GM18502 (cell line): ENCODE results near the gene TUBG2.
A peak's percentile ranks its signal among the peaks of the same experiment; 100 is the strongest.

Experiments
- ATAC-seq: cut with Tn5 transposase; IDR thresholded peaks from one replicate; pipeline ENCODE4 v1.9.1; 2021; ENCODE audit warnings: mild to moderate bottlenecking; ENCODE audit not compliant: unreplicated experiment, poor library complexity

TUBG2 gene

DNA sequence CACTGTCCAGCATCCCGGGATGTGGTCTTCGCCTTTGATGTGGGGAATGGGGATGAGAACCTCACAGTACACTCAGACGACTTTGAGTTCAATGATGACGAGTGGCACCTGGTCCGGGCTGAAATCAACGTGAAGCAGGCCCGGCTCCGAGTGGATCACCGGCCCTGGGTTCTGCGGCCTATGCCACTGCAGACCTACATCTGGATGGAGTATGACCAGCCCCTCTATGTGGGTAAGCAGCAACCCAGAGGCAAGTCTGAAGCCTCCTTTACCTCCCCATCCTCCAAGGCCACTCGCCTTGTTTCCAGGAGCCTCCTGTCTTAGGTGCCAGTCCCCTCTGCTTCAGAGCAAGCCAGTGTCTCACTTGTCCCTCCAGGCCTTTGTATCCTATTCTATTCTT is 33.4 kb downstream of the TUBG2 start:
- no peak for ATAC-seq

DNA sequence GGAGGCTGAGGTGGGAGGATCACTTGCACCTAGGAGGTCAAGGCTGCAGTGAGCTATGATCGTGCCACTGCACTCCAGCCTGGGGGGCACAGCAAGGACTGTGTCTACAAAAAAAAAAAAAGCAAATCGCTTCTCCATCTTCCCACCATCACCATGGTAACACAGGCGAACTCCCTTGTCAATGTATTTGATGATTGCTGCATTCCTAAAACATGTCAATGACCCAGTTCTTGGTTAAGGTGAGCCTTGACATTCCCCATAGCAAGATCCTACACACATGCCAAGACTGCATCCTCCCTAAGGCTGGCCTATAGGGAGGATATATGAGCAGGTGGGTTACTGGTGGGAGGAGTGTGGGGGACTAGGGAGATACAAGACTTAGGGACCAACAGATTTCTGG is 35.4 kb downstream of the TUBG2 start:
- no peak for ATAC-seq

GRCh38 chr17:42695500-42695899 is 36.4 kb downstream of the TUBG2 start:
- no peak for ATAC-seq

DNA sequence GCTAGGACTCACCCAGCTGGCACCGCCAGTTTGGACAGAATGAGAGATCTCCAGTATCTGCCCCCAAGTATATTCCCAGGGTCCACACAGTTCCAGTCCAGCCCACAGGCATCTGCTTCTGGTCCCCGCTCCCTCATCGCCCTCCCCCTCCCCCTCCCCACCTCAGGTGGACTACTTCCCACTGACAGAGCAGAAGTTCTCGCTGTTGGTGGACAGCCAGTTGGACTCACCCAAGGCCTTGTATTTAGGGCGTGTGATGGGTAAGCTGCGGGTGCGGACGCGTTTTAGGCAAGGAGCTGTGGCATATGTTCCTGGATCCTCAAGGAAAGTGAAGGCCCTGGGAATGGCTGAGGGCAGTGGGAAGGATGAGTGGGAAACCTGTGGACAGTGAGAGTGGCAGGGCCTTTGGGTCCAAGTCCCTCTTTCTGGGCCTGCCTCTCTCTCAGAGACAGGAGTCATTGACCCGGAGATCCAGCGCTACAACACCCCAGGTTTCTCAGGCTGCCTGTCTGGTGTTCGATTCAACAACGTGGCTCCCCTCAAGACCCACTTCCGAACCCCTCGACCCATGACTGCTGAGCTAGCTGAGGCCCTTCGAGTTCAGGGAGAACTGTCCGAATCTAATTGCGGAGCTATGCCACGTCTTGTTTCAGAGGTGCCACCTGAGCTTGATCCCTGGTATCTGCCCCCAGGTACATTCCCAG is 38.2 kb downstream of the TUBG2 start:
- ATAC-seq: no peak

DNA sequence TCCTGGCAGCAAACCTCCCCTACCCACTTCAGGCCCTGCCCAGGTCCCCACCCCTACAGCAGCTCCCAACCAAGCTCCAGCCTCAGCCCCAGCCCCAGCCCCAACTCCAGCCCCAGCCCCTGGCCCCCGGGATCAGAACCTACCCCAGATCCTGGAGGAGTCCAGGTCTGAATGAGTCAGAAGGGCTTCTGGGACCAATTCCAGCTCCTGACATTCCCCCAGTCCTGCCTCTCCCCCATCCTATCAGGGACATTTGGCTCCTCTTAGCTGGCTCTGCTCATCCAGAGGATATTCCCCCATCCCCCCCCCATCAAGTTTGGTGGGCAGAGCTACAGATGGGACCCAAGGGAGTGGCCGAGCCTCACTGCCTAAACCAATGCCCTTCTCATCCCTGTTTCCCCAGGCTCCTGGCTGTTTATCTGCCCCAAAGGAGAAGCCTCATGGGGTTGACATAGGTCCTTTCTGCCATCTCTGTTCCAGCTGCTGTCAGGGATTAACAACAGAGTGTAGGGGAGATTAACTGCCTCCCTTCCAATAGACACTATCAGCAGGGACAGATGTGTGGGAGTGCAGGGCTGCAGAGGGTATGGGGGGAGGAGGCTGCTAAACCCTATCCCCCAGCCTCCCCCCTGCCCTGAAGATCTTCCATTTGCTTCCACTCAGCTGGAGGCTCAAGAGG is 39.8 kb downstream of the TUBG2 start:
- no peak for ATAC-seq

- ATAC-seq: no peak
These were observed 40.3 kb downstream of the TUBG2 start for GRCh38 chr17:42699415-42699740.

DNA sequence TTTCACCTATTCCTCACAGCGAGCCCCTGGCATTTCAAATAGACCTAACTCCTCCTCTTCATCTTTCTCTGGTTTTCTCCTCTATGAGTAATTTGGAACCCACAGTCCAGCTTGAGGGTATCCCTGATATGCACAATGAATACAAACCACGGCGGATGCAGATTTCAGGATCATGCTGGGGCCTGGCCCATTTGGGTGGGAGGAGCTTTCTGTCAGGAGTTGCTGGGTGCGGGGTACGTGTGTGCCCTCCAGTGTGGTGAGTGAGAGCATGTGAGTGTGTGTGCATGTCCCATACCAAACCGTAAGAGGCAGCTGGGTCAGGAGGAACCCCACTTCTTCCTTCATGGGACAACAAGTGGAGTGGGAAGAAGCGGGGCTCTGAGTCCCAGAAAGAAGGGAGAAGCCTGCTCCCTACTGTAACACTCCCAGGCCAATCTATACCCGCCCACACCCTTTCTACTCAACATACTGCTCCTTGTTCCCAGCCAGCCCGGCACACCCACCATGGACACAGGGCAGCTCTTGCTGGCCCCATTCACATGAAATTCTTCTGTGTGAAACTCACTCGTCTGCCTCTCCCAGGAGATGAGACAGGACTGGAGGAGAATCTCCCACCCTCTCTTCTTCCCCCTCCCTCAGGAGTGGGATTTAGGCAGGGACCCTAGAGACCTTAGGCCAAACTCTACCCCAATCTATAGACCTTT is 41.7 kb downstream of the TUBG2 start:
- no peak for ATAC-seq

DNA sequence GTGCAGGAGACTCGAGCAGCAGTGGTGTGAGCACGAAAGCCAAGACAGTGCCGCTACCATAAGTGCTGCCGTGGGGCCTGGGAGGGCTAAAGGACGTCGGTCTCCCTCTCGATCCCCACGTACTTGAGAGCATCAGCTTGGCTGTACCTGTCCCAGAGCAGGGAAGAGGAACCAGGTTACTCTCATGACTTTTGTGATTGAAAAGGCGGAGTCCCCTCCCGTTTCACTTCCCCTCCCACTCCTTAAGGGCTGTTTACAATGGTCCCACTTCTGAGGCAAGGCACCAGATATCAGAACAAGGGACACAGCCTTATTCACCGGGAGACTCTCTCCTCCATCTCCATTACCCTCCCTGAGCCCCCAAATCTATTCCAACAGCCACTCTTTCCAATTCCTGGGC is 43.4 kb downstream of the TUBG2 start:
- ATAC-seq: no peak

DNA sequence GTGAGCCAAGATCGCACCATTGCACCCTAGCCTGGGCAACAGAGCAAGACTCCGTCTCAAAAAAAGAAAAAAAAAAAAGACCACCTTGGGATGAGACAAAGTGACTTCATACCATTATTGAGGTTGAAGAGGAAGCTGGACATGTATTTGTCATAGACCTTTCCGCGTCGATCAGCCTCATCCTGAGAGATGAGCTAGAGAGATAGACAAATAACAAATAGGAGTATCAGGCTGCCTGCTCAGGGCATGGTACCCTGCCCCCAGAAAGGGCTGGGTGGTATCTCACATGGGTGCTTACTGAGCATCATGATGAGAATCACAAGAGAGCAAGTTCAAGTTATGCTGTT is 45.4 kb downstream of the TUBG2 start:
- peak; percentile 41 for ATAC-seq

DNA sequence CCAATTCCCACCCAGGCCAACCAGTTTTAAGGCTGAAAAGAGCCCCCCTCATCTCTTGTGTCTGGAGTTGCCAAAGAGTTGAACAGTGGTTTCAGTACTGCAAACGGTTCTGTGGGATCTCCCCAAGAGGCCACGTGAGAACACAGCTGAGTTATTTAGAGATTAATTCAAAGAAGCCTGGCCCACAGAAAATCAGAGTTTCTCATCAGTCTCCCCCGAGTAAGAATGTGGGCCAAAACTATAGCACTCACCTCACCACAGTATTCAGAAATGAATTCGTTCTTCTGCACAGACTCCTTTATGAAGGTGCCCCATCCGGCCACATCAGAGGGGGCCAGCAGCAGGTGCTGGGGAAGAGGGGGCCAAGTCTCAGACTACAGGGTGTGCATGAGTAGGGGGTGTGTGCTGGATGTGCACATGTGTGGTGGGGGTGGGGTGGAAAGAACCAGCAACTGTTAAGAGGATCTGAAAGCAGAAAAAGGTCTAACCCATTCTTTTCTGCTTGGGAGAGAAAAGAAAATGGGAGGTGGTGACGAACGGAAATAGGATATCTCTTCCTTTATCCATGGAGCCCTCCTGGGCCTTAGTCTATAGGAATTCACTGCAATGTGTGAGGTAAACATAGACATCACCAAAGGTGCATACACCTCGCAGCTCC is 45.9 kb downstream of the TUBG2 start:
- ATAC-seq: peak; percentile 75

- no peak for ATAC-seq
These were observed 47.6 kb downstream of the TUBG2 start for GRCh38 chr17:42706732-42707131.

- no peak for ATAC-seq
These were observed 49.5 kb downstream of the TUBG2 start for GRCh38 chr17:42708588-42708987.

DNA sequence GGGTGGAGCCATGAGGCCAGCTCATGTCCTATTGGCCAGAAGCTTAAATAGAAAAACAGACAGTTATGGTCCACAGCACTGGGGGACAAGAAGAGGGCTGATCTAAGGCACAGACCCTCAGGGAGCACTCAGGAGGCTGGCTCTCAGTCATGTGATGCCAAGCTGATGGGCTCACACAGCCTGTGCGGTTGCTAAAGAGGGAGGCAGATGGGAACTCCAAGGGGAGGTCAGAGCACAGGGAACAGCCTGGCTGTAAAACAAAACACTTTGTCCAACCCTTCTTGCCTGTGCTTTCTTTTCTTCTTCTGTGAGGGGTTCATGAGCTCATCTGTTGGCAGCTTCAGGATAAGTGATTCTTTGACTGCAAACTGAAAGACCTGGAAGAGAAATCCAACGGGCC is 50.5 kb downstream of the TUBG2 start:
- no peak for ATAC-seq
